ENCODE measurements around the gene MED27. TPM values are rescaled to one million over a fixed set of nuclear protein-coding genes. Genes with fewer than 3 reads are reported as not detected.

Gene MED27
- total and polyA plus RNA-seq, 9 of the 15 experiments (the other 6 are each of a cell fraction or from before 2014, with no cell fraction given): 24.4 to 91.0 (median 36.1) TPM

- in situ Hi-C loops (cut with MboI): no loop called here
- Histone ChIP-seq H3K4me1 (replicated peaks in 1 of 2; ENCODE audit: control insufficient read depth in 2 of 2, insufficient read depth in 2 of 2, low read length in 2 of 2) (peaks cover 0 to 7% of the 10 kb centered on the region in 2 experiments; a peak in 3 of 5 replicates), H3K4me3 (no peak overlapping the region), H3K27ac (ENCODE audit: extremely low read depth, low read depth, low read length) (no peak overlapping the region), H3K9ac (ENCODE audit: insufficient read depth in 1 of 2, low read depth in 2 of 2, low read length in 2 of 2) (no peak overlapping the region), H2AFZ (ENCODE audit: low read depth, low read length) (no peak overlapping the region), H3K9me1 (ENCODE audit: control insufficient read depth, insufficient read depth, low read length) (no peaks in the 10 kb centered on the region), H3K9me3 (replicated peaks; ENCODE audit: control insufficient read depth, insufficient read depth, low read depth, low read length) (no peaks in the 10 kb centered on the region), H4K20me1 (replicated peaks; ENCODE audit: control insufficient read depth, insufficient read depth, low read length) (0 out of 2 replicates have a peak, but pooled peaks cover 6% of the 10 kb centered on the region), H3K4me2 (ENCODE audit: insufficient read depth, low read length) (no peak overlapping the region), H3K27me3 (ENCODE audit: control insufficient read depth in 2 of 2, insufficient read depth in 2 of 2, low read length in 2 of 2) (peaks cover 10 to 29% of the 10 kb centered on the region in 2 experiments; a peak in 3 of 5 replicates), H3K36me3 (ENCODE audit: control insufficient read depth, insufficient read depth, low read length) (peaks cover 5% of the 10 kb centered on the region; the same call in 2 of the 3 replicates), H3K79me2 (ENCODE audit: control insufficient read depth, insufficient read depth, low read length) (no peaks in the 10 kb centered on the region)
- ChIA-PET CTCF (ENCODE audit: low intra/inter-chr PET ratio) (interaction anchor here (0.9 to 1.4 kb wide), 2 partner anchors 94 kb away, joined by 5 read pairs; no protein-coding TSS in a partner anchor), POLR2A (no interaction called here)
- WGBS (ENCODE audit: insufficient coverage, low coverage, missing lambda C conversion rate): 10% methylated on average over 15 of the region's 21 CpGs
- intact Hi-C loops (cut with micrococcal nuclease): no loop called here
- BruUV-seq (replicated peaks): no TSS peak
- peak; percentile 99 for ATAC-seq
- peak; percentile 58 to 87 (median 80) for DNase-seq (ENCODE audit: extremely low read depth in 1 of 4, low spot score in 3 of 4)
- peak; percentile 49 for FAIRE-seq
- TF ChIP-seq ETS1 (conservative IDR thresholded peaks at IDR 0.05; ENCODE audit: control insufficient read depth, low read depth, low read length) (no peak), CBX1 (IDR thresholded peaks at IDR 0.05; ENCODE audit: low read depth) (0 out of 2 replicates have a peak, but pooled peaks have one; percentile 31), ZNF431 (CRISPR knock-in tag; IDR thresholded peaks at IDR 0.05) (no peak), PML (IDR thresholded peaks at IDR 0.05; ENCODE audit: low read length) (no peak), ZNF699 (CRISPR knock-in tag; IDR thresholded peaks at IDR 0.05; ENCODE audit: insufficient replicate concordance) (no peak), ZHX1 (conservative IDR thresholded peaks at IDR 0.05; ENCODE audit: low read length) (no peak), CREM (IDR thresholded peaks at IDR 0.05; ENCODE audit: low read depth) (peak; percentile 47), SRF (CRISPR knock-in tag; IDR thresholded peaks at IDR 0.05) (no peak), SMC3 (conservative IDR thresholded peaks at IDR 0.05; ENCODE audit: insufficient read depth, low read depth, low read length) (peak; percentile 45; the same call in 1 of the 2 replicates), CTCF (IDR thresholded peaks at IDR 0.05 in 2 of 3, conservative IDR thresholded peaks at IDR 0.05 in 1 of 3; ENCODE audit: insufficient read depth in 2 of 3, low read depth in 1 of 3, low read length in 3 of 3) (peak; percentile 85 to 99 (median 97)), XRCC5 (IDR thresholded peaks at IDR 0.05; ENCODE audit: low read depth, low read length) (0 out of 2 replicates have a peak, but pooled peaks have one; percentile 38), RAD21 (CRISPR knock-in tag; conservative IDR thresholded peaks at IDR 0.05 in 1 of 2, IDR thresholded peaks at IDR 0.05 in 1 of 2) (peak; percentile 71), SLC30A9 (CRISPR knock-in tag; IDR thresholded peaks at IDR 0.05) (no peak), YY1 (IDR thresholded peaks at IDR 0.05; ENCODE audit: borderline replicate concordance in 1 of 3, control insufficient read depth in 1 of 3, extremely low read depth in 1 of 3, insufficient read depth in 3 of 3, insufficient read length in 1 of 3, insufficient replicate concordance in 2 of 3, low read depth in 1 of 3, low read length in 2 of 3) (peak in 2 of 3 experiments; percentile 39 to 78)
Measured at GRCh38 chr9:131856105-131856504, 223.6 kb downstream of the MED27 start.

Measured in K562 (cell line).